ENCODE data around the gene WWP2.

DNA sequence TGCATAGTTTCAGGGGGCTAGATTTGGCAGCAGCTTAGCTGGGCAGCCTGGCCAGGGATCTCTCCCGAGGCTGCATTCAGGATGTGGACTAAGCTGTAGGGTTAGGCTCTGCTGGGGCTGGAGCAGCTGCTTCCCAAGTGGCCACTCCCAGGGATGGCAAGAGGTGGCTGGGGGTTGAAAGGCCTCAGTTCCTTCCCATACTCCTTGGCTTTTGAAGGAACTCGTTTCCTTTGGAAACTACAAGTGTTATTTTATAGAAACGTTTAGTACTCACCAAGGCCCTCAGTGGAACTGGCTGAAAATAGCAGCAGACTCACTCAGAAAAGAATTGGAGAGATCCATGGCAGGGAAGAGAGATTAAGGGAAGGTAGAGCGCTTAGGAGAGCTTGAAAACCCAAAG is 76.4 kb downstream of the WWP2 start:
- TF ChIP-seq POLR2A (IDR thresholded peaks at IDR 0.05) (no peak), POLR2AphosphoS5 (IDR thresholded peaks at IDR 0.05) (no peak)
- TF ChIP-seq, protein P1, sequence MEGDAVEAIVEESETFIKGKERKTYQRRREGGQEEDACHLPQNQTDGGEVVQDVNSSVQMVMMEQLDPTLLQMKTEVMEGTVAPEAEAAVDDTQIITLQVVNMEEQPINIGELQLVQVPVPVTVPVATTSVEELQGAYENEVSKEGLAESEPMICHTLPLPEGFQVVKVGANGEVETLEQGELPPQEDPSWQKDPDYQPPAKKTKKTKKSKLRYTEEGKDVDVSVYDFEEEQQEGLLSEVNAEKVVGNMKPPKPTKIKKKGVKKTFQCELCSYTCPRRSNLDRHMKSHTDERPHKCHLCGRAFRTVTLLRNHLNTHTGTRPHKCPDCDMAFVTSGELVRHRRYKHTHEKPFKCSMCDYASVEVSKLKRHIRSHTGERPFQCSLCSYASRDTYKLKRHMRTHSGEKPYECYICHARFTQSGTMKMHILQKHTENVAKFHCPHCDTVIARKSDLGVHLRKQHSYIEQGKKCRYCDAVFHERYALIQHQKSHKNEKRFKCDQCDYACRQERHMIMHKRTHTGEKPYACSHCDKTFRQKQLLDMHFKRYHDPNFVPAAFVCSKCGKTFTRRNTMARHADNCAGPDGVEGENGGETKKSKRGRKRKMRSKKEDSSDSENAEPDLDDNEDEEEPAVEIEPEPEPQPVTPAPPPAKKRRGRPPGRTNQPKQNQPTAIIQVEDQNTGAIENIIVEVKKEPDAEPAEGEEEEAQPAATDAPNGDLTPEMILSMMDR (IDR thresholded peaks at IDR 0.05): no peak

Data from sigmoid colon (tissue), 4 donors.